H1 (cell line): ENCODE measurements around the gene TBC1D19. TPM values are rescaled to one million over a fixed set of nuclear protein-coding genes. Genes with fewer than 3 reads are reported as not detected.

Experiments used
- CEBPB ChIP-seq: IDR thresholded peaks from 2 replicates; pipeline ENCODE4 v1.6.1; 2012; ENCODE audit warnings: low read depth, low read length
- CHD1 ChIP-seq: IDR thresholded peaks from 2 replicates; pipeline ENCODE4 v1.6.1; 2012; ENCODE audit warnings: low read depth, low read length, improper control_type of control experiment
- EGR1 ChIP-seq: IDR thresholded peaks from 2 replicates; pipeline ENCODE4 v1.6.1; 2011; ENCODE audit warnings: low read depth, low read length, borderline replicate concordance
- EZH2 ChIP-seq: fragments of 200-600 bp; sonication (generic); IDR thresholded peaks from 2 replicates; pipeline ENCODE4 v1.7.1; 2012; ENCODE audit warnings: low read depth, mild to moderate bottlenecking, moderate library complexity, low read length, inconsistent platforms; ENCODE audit not compliant: severe bottlenecking
- KDM4A ChIP-seq: IDR thresholded peaks from one replicate; pipeline ENCODE4 v1.7.1; 2012; ENCODE audit warnings: low read depth, mild to moderate bottlenecking, moderate library complexity, low read length, inconsistent platforms; ENCODE audit not compliant: severe bottlenecking
- polyA plus RNA-seq, 7 experiments: library from polyadenylated mRNA; depleted of rRNA in 3 of 7; stranded (reverse) in 5 of 7; unstranded in 2 of 7; fragments of >200 nt in 5 of 7; fragments of 200-250 nt in 2 of 7; gene quantifications; 1 replicate in 5 of 7; 2 replicates in 1 of 7; 4 replicates in 1 of 7; pipeline versions ENCODE4 v1.2.1 to v1.2.3, GENCODE V29; 2011 to 2013; ENCODE audit warnings: missing spikeins in 2 of 7, mixed read lengths in 2 of 7
- total RNA-seq: library from RNA; stranded (reverse); fragmentation: NEBNext Ultra II Directional; extraction: Animal tissue kit (Norgen Biotek cat#: 25700); gene quantifications from 2 replicates; pipeline ENCODE4 v1.2.1, GENCODE V29; 2021
- TF ChIP-seq, protein P1 (sequence below): IDR thresholded peaks from 2 replicates; pipeline ENCODE4 v1.6.1; 2012; ENCODE audit warnings: low read length, inconsistent platforms

Gene TBC1D19
- total and polyA plus RNA-seq, 2 of the 8 experiments (the other 6 are each of a cell fraction or from before 2014, with no cell fraction given), result 1.9 to 3.5 TPM

DNA sequence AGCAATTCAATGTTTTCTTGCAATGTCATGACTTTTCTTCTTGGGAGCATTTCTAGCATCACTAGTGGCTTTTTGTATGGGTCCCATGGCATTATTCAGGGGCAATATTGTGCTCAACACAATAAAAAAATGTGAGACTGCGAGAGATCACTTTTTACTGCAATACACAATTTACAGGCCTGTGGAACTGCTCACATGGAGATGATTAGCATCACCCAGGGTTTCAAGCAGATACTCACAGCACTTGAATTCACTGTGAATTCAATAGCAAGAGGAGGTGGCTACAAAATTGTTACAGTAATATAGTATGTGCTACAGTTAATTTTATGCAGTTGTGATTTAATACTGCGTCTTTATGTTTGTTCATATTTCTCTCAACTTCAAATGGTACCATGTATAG is 50.4 kb downstream of the TBC1D19 start (continued):
- TF ChIP-seq, protein P1, sequence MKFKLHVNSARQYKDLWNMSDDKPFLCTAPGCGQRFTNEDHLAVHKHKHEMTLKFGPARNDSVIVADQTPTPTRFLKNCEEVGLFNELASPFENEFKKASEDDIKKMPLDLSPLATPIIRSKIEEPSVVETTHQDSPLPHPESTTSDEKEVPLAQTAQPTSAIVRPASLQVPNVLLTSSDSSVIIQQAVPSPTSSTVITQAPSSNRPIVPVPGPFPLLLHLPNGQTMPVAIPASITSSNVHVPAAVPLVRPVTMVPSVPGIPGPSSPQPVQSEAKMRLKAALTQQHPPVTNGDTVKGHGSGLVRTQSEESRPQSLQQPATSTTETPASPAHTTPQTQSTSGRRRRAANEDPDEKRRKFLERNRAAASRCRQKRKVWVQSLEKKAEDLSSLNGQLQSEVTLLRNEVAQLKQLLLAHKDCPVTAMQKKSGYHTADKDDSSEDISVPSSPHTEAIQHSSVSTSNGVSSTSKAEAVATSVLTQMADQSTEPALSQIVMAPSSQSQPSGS, result no peak
- TF ChIP-seq CEBPB, result no peak
- no peak for TF ChIP-seq EGR1
- no peak for TF ChIP-seq KDM4A
- no peak for TF ChIP-seq EZH2
- TF ChIP-seq CHD1, result no peak
